HG03108 (cell line): Measurements from ENCODE around the gene SVOP.
A peak's percentile ranks its signal among the peaks of the same experiment; 100 is the strongest.
"Not testable (repeated sequence)": the region's sequence is repeated elsewhere in the genome, so short reads cannot be mapped to it uniquely, and the experiment has no call there.

Source experiments
- ATAC-seq: cut with Tn5 transposase; IDR thresholded peaks from one replicate; pipeline ENCODE4 v1.9.1; 2021; ENCODE audit warnings: moderate library complexity; ENCODE audit not compliant: unreplicated experiment

SVOP gene, protein sequence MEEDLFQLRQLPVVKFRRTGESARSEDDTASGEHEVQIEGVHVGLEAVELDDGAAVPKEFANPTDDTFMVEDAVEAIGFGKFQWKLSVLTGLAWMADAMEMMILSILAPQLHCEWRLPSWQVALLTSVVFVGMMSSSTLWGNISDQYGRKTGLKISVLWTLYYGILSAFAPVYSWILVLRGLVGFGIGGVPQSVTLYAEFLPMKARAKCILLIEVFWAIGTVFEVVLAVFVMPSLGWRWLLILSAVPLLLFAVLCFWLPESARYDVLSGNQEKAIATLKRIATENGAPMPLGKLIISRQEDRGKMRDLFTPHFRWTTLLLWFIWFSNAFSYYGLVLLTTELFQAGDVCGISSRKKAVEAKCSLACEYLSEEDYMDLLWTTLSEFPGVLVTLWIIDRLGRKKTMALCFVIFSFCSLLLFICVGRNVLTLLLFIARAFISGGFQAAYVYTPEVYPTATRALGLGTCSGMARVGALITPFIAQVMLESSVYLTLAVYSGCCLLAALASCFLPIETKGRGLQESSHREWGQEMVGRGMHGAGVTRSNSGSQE

GRCh38 chr12:109020796-109021380 lies at the start of gene SVOP:
Gene SVOP (minus strand): TSS chr12:109021068. CDS start chr12:109020868, 200 bp downstream.
- no peak for ATAC-seq

GRCh38 chr12:109069307-109070271 lies 48.7 kb upstream of the SVOP start:
- ATAC-seq = no peak

DNA sequence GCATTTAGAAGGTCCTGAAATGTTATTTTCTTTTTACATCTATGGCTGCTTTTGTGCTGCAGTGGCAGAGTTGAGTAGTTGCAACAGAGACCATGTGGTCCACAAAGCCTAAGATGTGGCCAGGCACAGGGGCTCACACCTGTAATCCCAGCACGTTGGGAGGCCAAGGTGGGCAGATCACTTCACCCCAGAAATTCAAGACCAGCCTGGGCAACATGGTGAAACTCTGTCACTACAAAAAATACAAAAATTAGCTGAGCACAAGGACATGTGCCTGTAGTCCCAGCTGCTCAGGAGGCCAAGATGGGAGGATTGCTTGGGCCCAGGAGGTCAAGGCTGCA lies 45.0 kb upstream of the SVOP start:
- no peak for ATAC-seq

DNA sequence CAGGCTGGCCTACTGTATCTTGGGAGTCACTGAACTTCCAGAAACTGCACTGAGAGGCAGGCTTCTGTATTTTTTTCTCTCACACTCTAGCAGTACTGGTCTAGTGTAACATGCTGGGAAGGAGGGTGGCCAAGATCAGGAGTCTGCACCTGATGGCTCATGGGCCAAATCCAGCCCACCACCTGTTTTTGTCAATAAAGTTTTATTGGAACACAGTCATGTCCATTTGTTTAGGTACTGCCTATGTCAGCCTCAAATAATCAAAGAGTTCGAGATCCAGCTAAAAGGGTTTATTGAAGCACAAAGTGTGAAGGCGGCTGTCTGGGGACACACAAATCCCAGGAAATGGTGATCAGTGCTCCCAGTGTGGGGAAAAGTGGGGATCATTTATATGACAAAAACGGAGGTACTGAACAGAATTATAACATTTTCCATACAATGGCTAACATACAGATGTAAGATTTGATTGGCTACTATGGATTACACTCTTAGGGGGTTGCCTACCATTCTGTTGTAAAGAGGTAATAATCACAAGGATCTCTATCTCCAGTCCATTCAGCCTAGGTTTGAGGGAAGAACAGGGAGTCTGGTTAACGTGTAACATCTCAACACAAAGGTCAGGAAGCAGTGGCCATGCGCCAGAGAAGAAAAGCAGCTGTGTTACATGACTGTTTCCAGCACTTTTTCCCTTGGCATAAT lies 44.4 kb upstream of the SVOP start:
- no peak for ATAC-seq

- no peak for ATAC-seq
Measured at GRCh38 chr12:109064143-109064542, 43.3 kb upstream of the SVOP start.

- ATAC-seq = no peak
Measured at GRCh38 chr12:109058773-109059172, 37.9 kb upstream of the SVOP start.

DNA sequence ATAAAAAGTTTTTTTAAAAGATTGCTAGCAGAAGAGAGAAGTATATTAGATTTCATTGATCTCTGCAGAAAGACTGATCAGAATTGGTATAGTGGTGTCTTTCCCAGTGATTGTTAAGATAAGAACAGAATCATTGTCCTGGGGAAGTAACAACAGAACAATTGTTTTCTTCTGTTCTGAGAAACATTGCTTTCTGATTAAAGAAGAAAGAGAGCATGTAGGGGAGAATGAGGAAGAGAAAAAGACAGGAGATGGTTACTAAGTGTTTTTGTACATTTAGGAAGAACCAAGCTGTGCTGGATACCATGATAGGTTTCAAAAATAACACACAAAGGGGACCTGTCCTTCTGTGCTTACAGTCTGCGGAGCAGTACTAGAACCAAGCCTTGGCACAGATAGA lies 36.5 kb upstream of the SVOP start:
- ATAC-seq = no peak

DNA sequence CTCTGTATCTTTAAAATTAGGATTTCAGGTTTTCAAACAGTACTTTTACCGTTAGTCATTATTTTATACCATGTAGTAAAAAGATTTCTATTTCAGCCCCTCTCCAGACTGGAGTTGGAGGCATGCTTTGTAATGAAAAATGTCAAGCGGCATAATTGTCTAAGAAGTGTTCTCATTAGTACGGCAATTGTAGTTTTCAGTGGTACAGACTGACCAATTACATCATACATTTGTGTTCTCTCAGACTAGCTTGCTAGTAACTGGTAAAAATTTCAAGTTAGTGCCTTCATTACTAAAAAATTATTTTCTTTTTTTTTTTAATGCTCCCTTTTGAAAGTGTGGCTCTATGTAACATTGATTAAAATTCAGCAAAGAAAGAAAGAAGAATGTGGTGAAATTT lies 36.0 kb upstream of the SVOP start:
- no peak for ATAC-seq

GRCh38 chr12:109054520-109054919 lies 33.7 kb upstream of the SVOP start:
- no peak for ATAC-seq

DNA sequence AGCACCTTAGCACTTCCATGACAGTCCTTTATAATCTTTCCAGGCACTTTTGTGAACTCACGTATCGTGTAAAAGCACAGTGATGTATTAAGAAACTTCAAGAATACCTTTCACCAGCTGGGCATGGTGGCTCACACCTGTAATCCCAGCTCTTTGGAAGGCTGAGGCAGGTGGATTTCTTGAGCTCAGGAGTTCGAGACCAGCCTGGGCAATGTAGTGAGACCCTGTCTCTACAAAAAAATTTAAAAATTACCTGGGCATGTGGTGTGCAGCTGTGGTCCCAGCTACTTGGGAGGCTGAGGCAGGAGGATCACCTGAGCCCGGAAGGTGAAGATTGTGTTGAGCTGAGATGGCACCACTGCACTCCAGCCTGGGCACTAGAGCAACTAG lies 33.3 kb upstream of the SVOP start:
- not testable (repeated sequence) for ATAC-seq

- ATAC-seq = peak; percentile 48
Measured at GRCh38 chr12:109053382-109054123, 32.7 kb upstream of the SVOP start.

GRCh38 chr12:109052414-109053323 lies 31.8 kb upstream of the SVOP start, which contains the start of gene USP30:
Gene USP30 (plus strand): TSS chr12:109052576. CDS start chr12:109052679, 103 bp downstream.
- peak; percentile 77 for ATAC-seq

DNA sequence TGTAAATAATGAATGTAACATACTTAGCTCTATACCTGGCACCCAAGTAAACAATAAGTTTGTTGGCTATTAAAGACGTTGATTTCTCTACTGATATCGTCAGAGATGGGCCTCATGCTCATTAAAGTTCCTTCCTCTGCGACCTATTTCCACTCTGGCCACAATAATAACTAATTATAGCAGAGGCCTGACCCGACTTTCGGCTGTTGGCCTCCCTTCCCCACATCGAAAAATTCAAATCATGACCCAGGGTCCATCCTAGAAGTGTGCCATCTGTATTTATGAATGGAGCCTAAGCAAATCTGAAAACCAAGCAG lies 31.2 kb upstream of the SVOP start:
- no peak for ATAC-seq

DNA sequence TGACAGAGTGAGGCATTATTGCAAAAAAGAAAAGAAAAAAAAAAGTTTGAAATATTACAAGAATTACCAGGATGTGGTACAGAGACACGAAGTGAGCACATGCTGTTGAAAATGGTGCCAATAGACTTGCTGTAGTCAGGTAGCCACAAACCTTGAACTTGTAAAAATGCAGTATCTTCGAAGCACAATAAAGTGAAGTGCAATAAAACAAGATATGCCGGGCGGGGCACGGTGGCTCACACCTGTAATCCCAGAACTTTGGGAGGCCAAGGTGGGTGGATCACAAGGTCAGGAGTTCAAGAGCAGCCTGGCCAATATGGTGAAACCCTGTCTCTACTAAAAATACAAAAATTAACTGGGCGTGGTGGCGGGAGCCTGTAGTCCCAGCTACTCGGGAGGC lies 28.9 kb upstream of the SVOP start:
- ATAC-seq = not testable (repeated sequence)

DNA sequence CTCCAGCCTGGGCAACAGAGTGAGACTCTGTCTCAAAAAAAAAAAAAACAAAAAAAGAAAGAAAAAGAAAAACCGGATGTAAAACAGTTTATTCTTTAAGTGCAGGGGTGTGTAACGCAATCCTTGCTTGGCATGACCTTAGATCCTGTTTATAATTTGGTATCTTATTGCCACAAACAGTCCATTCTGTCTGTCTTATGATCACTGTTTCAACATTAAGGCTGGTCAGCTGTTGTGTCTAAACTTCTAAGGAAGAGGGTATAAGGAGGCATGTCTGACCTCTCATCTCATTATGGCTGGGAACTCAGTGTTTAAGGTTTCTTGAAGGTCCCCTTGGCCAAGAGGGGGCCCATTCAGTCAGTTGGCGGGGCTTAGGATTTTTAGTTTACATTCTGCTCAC lies 27.8 kb upstream of the SVOP start:
- ATAC-seq = not testable (repeated sequence)

GRCh38 chr12:109047081-109047805 lies 26.4 kb upstream of the SVOP start:
- no peak for ATAC-seq

- ATAC-seq = no peak
Measured at GRCh38 chr12:109044241-109044640, 23.4 kb upstream of the SVOP start.

DNA sequence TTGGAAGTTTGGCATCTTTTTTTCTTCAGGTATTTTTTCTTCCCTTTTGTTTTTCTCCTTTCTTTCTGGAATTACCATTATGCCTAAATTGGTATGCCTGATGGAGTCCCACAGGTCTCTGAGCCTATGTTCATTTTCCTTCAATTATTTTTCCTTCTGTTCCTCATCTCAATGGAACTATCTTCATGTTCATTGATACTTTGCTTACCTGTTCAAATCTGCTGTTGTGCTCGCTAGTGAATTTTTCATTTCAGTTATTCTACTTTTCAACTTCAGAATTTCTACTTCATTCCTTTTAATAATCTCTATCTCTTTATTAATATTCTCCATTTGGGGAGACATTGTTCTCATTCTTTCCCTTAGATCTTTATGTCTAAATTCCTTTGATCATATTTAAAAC lies 16.1 kb upstream of the SVOP start:
- no peak for ATAC-seq
